ENCODE data around the gene FAM76A.

DNA sequence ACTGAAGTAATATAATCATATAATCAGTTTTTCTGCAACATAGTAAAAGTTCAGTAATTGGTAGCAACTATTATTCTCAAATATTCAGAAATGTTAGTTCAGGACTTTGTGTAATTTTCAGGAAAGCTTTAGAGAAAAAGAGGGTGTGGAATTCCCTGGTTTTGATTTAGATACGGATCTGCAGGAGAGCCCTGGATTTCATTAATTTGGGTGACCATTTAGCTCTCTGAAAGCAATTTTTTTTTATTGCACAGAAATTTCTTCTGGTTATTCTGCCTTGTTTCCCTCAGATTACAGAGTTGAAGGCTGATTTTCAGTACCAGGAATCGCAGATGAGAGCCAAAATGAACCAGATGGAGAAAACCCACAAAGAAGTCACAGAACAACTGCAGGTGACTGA, 33.5 kb downstream of the FAM76A start:
- TF ChIP-seq, protein P1, sequence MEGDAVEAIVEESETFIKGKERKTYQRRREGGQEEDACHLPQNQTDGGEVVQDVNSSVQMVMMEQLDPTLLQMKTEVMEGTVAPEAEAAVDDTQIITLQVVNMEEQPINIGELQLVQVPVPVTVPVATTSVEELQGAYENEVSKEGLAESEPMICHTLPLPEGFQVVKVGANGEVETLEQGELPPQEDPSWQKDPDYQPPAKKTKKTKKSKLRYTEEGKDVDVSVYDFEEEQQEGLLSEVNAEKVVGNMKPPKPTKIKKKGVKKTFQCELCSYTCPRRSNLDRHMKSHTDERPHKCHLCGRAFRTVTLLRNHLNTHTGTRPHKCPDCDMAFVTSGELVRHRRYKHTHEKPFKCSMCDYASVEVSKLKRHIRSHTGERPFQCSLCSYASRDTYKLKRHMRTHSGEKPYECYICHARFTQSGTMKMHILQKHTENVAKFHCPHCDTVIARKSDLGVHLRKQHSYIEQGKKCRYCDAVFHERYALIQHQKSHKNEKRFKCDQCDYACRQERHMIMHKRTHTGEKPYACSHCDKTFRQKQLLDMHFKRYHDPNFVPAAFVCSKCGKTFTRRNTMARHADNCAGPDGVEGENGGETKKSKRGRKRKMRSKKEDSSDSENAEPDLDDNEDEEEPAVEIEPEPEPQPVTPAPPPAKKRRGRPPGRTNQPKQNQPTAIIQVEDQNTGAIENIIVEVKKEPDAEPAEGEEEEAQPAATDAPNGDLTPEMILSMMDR (IDR thresholded peaks at IDR 0.05; ENCODE audit: borderline replicate concordance, extremely low read depth, low read length, poor library complexity, severe bottlenecking), result no peak
- TF ChIP-seq EZH2 (IDR thresholded peaks at IDR 0.05; ENCODE audit: borderline replicate concordance, low read depth, low read length, severe bottlenecking), result no peak

All from DND-41 (cell line).